ENCODE results near the gene TRUB2.
A peak's percentile ranks its signal among the peaks of the same experiment; 100 is the strongest.
"Not testable (repeated sequence)": the region's sequence is repeated elsewhere in the genome, so short reads cannot be mapped to it uniquely, and the experiment has no call there.

Gene TRUB2

DNA sequence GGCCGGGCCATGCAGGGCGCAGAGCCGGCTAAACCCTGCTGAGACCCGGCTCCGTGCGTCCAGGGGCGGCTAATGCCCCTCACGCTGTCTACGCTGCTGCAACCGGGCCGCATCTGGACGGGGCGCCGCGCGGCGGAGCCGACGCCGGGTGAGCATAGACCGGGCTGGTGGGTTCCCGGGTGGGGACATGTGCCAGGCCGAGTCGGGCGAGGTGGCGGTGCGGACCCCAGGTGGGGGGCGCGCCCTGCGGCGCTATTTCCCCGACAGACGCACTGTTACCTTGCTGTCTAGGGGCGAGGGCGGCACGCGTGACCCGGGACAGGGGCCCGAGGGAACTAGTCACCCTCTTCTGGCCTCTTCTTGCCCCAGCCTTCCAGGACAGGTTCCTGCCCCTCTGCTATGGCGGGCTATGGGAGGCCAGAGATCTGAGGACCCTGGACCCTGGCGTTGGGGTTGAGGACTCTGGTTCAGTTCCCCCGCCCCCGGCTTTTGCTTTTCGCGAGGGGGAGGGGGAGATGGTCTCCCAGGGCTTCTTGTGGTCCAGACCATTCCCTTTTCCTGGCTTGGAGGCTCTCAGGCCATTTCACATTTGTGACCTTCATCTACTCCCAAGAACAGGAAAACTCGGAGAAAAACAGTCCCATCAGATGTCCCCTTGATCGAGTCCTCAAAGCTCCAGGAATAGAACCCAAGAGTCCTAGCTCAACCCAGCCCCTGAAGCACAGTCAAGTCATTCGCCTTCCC lies 18.6 kb upstream of the TRUB2 start:
- DNase-seq (ENCODE audit: low read depth, low spot score) = peak; percentile 30

DNA sequence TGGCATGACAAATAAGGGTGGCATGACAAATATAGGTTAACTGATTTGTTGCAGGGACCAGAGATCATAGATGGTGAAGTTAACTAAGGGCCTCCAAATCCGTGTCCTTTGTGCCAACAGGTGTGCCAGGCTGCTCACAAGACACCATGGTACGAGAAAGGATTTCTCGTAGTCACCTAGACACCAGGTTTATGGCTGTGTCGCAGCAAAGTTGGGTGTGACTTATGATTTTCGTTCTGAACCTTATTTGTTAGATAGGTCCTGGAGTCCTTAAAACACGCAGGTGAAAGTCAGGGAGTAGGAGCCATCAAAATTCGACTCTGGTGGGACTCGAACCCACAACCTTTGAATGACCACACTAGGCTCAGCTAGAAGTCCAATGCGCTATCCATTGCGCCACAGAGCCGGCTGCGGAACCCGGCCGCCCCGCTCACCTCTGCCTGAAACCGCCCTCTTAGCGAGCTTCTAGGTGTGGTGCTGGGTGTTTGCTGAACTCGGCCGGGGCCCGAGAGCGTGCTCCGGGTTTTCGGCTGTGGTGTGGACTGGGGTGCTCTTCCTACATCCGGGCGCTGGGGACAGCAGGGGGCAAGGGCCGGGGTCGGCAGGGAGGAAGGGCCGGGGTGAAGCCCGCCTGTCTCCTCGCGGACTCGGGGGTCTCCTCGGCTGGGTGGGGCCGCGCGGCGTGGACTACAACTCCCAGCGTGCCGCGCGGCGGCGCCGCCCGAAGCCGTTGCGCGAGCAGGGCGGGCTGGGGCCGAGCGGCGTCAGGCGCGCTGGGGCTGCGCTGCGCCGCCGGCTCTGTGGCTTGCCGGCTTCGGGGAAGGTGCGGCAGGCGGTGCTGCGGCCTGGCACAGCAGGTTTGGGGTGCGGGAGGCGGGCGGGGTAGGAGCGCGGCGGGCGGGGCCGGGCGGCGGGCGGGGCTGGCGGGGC lies 17.8 kb upstream of the TRUB2 start, which contains the start of gene SLC27A4:
Gene SLC27A4 (plus strand): TSS at position 767 of the 930 bp plus-strand sequence. CDS start 2,606 bp downstream, outside the sequence.
- peak; percentile 95 for DNase-seq (ENCODE audit: low read depth, low spot score)

DNA sequence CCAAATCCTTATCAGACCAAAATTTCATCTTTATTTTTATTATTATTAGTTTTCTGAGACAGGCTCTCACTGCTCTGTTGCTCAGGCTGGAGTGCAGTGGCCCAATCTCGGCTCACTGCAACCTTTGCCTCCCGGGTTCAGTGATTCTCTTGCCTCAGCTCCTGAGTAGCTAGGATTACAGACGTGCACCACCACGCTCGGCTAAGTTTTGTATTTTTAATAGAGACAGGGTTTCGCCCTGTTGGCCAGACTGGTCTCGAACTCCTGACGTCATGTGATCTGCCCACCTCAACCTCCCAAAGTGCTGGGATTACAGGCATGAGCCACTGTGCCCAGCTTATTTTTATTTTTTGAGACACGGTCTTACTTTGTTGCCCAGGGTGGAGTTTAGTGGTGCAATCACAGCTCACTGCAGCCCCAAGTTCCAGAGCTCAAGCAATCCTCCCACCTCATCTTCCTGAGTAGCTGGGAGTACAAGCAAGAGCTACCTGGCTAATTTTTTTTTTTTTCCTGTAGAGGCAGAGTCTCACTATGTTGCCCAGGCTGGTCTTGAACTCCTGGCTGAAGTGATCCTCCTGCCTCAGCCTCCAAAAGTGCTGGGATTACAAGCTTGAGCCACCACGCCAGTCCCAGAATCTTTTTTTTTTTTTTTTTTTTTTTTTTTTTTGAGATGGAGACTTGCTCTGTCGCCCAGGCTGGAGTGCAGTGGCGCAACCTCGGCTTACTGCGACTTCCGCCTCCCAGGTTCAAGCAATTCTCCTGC lies 16.8 kb upstream of the TRUB2 start:
- not testable (repeated sequence) for DNase-seq (ENCODE audit: low read depth, low spot score)

DNA sequence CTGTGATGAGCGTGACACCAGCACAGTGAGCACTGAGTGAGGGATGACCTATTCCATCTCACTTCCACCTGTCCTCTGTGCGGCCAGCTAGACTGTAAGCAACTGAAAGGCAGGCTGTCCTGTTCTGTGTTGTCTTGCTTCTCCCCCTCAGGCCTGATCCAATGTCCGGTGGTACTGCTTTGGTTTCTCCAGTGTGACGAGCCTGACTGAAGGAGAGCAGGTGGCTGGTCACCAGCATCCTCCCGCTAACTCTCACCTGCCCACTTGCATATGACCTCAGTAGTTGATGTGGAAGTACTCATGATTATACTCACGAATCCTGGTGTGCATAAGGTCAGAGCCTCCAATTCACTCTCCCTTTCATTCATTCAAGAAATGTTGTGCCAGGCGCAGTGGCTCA lies 15.7 kb upstream of the TRUB2 start:
- no peak for DNase-seq (ENCODE audit: low read depth, low spot score)

DNA sequence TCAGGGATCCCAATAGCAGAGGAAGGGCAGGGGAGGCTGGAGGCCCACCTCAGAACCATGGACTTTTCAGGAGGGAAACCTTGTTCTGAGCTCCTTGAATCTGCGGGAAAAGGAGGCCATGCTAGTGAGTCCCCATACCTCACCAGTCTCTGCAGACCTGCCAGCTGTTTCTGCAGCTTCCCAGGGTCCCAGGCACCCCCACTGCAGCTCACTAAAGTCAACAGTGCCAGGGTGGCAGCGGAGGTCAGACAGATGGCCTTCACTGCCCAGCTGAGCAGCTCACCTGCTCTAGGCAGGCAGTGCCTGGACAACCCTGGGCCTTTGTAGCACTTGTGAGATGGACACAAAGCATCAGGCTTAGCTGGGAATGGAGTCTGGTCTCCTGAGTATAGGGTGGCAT lies 13.7 kb upstream of the TRUB2 start:
- no peak for DNase-seq (ENCODE audit: low read depth, low spot score)

- no peak for DNase-seq (ENCODE audit: low read depth, low spot score)
These were observed 12.9 kb upstream of the TRUB2 start for GRCh38 chr9:128335161-128335560.

GRCh38 chr9:128333451-128333869 lies 11.2 kb upstream of the TRUB2 start:
- no peak for DNase-seq (ENCODE audit: low read depth, low spot score)

DNA sequence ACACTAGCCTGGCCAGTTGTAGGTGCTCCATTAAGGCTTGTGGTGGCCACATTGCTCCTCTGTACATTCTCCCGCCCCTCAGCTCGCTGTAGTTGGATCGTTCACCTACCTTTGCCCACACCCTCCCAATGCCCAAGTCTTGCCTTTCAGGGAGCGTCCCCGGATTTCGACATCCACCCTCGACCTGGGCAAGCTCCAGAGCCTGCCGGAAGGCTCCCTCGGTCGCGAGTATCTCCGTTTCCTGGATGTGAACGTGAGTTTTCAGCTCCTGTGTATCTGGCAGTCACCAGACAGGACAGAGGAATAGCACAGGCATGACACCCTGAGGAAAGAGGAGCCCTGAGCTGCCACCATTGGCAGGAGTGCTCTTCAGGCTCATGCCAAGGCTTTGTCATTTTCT lies 3.4 kb upstream of the TRUB2 start:
- no peak for DNase-seq (ENCODE audit: low read depth, low spot score)

DNA sequence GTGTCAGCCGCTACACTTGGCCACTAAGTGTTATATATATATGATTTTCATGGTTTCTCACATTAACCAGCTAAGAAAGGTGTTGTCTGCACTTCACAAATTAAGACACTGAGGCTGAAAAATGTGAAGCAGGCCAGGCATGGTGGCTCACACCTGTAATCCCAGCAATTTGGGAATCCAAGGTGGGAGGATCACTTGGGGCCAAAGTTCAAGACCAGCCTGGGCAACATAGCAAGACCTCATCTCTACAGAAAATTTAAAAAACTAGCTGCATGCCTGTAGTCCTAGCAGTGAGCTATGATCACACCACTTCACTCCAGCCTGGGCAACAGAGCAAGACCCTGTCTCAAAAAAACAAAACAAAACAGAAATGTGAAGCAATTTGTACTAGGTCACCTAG lies 2.2 kb upstream of the TRUB2 start:
- no peak for DNase-seq (ENCODE audit: low read depth, low spot score)

GRCh38 chr9:128323791-128324190 lies 1.5 kb upstream of the TRUB2 start:
- no peak for DNase-seq (ENCODE audit: low read depth, low spot score)

GRCh38 chr9:128323212-128323730 lies 1.0 kb upstream of the TRUB2 start:
- DNase-seq (ENCODE audit: low read depth, low spot score) = no peak

DNA sequence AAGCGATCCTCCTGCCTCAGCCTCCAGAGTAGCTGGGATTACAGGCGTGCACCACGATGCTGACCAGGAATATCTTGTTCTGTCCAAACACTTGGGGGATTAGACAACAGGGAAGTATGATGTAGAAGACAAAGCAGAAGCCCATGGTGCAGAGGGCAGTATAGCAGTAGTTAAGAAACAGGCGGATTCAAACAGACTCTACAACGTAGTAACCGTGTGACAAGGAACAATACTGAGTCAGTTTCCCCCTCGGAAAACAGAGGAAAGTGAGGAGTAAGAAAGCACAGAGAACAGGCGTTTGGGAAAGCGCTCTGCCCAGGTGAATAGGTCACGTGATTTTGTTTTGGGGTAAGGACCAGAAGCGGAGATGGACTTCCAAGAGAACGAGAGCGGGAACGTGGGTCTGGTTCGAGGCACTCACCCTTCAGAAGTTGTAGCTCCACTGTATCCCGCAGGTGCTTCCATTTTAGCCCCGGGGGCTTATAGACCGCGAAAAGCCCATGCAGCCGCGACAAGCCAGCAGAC lies 306 bp downstream of the TRUB2 start:
- no peak for DNase-seq (ENCODE audit: low read depth, low spot score)

GRCh38 chr9:128321343-128321742 lies 904 bp downstream of the TRUB2 start:
- no peak for DNase-seq (ENCODE audit: low read depth, low spot score)

GRCh38 chr9:128317629-128318028 lies 4.6 kb downstream of the TRUB2 start:
- no peak for DNase-seq (ENCODE audit: low read depth, low spot score)

DNA sequence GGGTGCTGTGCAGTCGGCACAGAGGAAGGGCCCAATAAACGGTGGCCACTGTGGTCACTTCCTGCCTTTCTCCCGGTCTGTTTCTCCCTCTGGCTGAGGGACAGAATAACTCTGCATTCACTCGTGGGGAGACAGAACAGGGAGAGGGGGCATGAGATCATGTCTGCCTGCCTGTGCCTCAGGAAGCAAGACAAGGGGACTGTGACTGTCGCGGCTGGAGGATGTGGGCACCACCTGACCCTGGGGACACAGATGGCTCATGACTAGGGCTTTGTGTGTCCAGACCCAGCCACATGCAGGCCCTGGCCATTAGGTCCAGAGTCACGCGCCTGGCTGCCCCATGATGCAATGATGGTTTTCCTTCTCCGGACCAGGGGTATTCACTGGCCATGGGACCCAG lies 5.8 kb downstream of the TRUB2 start:
- DNase-seq (ENCODE audit: low read depth, low spot score) = no peak

GRCh38 chr9:128314697-128315096 lies 7.5 kb downstream of the TRUB2 start:
- DNase-seq (ENCODE audit: low read depth, low spot score) = no peak

DNA sequence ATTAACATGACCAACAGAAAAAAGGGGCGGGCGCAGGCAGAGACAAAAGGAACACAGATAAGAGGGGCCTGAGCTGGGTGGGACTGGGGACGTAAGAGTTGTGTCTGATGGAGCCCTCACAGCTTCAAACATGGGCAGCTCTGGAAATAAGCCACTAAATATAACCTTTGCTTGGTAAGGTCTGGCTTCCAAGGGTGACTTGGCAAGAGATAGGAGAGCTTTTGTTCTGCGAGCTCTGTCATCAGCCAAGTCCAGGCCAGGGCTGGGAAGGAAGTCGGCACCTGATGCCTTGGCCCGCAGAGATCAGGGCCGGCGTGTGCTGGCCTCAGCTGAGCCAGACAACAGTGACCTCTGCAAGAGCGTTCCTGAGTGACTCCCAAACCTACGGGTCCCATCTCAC lies 11.8 kb downstream of the TRUB2 start:
- no peak for DNase-seq (ENCODE audit: low read depth, low spot score)

DNA sequence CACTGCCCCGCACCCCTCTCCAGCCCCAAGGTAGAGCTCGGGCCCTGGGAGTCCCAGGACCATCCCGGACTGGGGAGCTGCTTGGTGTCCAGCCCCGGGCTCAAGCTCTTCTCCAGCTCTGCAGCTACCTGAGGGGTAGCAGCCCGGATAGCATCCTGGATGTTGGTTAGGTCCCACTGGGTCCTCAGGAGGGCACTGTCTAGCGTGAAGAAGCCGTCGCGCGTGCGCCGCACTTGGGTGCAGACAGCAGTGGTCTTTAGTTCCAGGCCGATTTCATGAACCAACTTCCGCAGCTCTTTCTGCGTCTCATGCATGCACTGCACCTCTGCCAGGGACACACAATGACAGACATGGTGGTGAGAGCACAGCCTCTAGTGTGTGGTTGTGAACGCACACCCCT lies 12.7 kb downstream of the TRUB2 start:
- DNase-seq (ENCODE audit: low read depth, low spot score) = no peak

DNA sequence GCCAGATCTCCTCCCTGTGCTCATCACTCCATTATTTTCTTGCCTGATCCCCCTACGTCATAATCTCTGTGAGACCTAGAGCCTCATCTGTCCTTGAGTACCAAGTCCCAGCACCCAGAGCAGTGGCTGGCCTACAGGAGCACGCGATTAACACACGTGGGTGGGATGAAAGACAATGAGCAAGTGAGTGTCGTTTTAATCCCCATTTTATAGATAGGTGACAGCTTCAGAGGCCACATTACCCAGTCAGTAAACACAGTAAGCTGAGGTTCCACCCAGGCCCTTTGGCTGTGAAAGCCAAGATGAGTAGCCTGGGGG lies 17.3 kb downstream of the TRUB2 start:
- DNase-seq (ENCODE audit: low read depth, low spot score) = no peak

DNA sequence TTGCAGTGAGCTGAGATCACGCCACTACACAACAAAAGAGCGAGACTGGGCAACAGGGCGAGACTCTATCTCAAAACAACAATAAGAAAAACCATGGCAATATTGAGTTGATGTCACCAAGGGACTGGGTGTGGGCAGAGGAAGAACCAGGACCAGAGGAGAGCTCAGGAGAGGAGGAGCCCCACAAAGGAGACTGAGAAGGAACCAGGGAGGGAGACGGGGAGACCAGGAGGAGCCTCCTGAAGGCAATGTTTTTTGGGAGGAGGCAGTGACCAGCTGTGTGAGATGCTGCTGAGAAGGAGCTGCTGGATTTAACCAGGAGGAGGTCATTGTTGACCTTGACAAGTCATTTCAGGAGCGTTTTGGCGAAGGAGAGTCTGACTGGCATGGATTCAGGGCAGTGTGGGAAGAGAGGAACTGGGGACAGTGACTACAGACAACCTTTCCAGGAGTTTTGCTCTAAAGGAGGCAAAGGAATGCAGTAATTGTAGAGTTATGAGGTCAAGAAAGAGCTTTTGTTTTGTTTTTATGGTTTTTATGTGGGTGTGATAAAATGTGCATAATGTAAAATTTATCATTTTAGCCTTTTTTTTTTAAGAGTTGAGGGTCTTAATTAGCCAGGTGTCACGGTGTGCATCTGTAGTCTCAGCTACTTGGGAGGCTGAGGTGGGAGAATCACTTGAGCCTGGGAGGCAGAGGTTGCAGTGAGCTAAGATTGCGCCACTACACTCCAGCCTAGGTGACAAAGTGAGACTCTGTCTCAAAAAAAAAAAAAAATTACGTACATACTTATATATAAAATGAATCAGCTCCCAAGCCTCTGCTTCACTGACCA lies 17.9 kb downstream of the TRUB2 start:
- DNase-seq (ENCODE audit: low read depth, low spot score) = no peak
